Measurements from ENCODE around the gene ABCC6.

DNA sequence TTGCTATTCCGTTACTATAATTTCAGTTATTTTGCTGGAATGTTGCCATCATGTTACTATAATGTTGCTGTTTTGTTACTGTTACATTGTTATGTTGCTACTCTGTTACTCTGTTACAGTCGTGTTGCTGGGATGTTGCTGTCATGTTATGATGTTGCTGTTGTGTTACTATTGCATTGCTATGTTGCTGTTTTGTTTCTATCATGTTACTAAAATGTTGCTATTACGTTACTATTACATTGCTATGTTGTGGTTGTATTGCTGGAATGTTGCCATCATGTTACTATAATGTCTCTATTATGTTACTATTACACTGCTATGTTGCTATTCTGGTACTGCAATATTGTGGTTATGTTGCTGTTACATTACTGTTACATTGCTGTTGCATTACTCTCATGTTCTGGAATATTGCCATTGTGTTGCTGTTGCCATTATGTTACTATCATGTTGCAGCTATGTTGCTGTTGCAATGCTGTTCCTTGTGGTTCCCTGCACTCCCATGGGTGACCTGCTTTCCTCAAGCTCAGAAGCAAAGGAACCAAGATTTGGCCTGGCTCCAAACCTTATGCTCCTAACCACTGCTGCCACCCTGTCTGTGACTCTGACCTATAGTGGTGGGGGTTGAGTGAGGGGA, 64.4 kb downstream of the ABCC6 start:
- TF ChIP-seq, protein P1, sequence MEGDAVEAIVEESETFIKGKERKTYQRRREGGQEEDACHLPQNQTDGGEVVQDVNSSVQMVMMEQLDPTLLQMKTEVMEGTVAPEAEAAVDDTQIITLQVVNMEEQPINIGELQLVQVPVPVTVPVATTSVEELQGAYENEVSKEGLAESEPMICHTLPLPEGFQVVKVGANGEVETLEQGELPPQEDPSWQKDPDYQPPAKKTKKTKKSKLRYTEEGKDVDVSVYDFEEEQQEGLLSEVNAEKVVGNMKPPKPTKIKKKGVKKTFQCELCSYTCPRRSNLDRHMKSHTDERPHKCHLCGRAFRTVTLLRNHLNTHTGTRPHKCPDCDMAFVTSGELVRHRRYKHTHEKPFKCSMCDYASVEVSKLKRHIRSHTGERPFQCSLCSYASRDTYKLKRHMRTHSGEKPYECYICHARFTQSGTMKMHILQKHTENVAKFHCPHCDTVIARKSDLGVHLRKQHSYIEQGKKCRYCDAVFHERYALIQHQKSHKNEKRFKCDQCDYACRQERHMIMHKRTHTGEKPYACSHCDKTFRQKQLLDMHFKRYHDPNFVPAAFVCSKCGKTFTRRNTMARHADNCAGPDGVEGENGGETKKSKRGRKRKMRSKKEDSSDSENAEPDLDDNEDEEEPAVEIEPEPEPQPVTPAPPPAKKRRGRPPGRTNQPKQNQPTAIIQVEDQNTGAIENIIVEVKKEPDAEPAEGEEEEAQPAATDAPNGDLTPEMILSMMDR (conservative IDR thresholded peaks at IDR 0.05; ENCODE audit: low read length): no peak
- no peak for TF ChIP-seq EZH2phosphoT487 (IDR thresholded peaks at IDR 0.05; ENCODE audit: borderline replicate concordance, low read depth, low read length)
